GM21723 (cell line): ENCODE data around the gene SFXN3.

ENCODE experiments used
- ATAC-seq: cut with Tn5 transposase; IDR thresholded peaks from one replicate; pipeline ENCODE4 v1.9.1; 2021; ENCODE audit warnings: mild to moderate bottlenecking, moderate library complexity; ENCODE audit not compliant: unreplicated experiment

The SFXN3 gene

DNA sequence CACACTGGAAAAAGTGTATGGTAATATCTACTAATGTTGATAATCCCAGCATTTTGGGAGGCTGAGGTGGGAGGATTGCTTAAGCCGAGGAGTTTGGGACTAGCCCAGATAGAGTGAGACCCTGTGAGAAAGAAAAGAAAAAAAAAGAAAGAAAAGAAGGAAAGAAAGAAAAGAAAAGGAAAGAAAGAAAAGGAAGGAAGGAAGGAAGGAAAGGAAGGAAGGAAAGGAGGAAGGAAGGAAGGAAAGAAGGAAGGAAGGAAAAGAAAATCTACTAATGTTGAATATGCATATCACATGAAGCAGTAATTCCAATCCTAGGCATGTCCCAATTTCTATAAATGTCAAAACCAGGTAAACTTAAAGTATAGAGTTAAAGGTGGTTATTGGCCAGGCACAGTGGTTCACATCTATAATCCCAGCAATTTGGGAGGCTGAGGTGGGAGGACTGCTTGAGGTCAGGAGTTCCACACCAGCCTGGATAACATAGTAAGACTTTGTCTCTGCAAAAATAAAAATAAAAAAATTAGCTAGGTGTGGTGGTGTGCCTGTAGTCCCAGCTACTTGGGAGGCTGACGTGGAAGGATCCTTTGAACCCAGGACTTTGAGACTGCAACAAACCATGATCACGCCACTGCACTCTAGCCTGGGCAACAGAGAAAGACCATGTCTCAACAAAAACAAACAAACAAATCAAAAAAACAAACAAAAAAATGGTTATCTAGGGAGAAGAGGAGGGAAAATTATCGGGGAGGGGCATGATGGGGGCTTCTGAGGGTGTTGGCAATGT, 25.5 kb downstream of the SFXN3 start:
- ATAC-seq = no peak

- ATAC-seq = peak; percentile 47
Observed at GRCh38 chr10:101060036-101060950, 29.3 kb downstream of the SFXN3 start.

- ATAC-seq = peak; percentile 50
Observed at GRCh38 chr10:101060951-101061623, 30.1 kb downstream of the SFXN3 start.

DNA sequence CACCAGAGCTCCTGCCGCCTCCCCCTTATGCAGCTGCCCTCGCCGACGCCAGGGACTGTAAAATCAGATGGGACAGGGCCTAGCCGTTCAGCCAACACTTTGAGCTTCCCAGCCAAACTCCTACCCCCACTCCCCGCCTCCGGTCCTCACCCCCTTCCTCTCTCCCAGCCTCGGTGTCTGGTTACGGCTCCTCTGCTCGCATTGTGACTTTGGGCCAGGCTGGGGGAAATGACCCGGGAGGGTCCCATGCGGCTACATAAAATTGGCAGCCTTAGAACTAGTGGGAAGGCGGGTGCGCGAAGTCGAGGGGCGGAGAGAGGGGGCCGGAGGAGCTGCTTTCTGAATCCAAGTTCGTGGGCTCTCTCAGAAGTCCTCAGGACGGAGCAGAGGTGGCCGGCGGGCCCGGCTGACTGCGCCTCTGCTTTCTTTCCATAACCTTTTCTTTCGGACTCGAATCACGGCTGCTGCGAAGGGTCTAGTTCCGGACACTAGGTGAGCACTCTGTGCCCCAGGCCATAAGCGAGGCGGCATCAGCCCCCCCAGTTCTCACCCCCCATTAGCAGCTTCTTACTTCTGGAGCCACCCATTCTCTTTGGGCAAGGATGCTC, 30.7 kb downstream of the SFXN3 start, which contains the start of gene KAZALD1:
KAZALD1 (plus strand) TSS at position 366 of the 608 bp plus-strand sequence. CDS start 604 bp downstream, outside the sequence.
- ATAC-seq = no peak

DNA sequence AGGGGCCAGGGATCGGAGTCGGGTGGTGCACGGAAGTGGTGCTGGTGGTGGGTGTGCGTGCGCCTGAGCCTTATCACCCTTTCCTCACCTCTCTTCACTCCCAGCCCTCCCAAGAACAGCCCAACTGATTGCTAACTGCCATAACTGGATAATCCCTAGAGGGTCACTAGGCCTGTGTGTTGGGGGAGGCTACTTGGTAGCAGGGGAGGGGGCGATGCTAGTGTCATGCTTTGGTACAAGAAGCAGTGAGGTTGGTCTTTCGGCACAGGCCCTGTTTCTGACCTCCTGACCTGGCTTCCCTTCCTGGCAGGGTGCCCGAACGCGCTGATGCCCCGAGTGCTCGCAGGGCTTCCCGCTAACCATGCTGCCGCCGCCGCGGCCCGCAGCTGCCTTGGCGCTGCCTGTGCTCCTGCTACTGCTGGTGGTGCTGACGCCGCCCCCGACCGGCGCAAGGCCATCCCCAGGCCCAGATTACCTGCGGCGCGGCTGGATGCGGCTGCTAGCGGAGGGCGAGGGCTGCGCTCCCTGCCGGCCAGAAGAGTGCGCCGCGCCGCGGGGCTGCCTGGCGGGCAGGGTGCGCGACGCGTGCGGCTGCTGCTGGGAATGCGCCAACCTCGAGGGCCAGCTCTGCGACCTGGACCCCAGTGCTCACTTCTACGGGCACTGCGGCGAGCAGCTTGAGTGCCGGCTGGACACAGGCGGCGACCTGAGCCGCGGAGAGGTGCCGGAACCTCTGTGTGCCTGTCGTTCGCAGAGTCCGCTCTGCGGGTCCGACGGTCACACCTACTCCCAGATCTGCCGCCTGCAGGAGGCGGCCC, 31.4 kb downstream of the SFXN3 start:
- peak; percentile 33 for ATAC-seq

DNA sequence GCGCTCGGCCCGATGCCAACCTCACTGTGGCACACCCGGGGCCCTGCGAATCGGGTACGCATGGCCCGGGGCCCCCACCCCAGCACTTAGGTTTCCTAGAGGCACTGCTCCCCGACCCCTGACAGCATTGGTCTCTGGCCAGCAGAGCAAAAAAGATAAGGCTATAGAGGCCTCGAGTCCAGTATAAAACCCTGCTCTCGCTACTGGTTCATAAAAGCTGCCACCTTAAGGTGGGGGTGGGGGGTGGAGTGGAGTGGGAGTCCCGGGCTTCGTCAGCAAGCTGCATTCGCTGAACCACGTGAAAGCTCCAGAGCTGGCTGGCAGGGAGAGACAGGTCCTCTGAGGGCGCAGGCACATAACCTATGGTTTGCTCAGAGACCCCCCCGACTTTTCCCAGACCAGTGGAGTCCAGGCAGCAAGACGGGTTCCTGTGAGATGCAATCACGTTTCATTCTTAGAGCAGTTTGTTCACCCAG, 32.1 kb downstream of the SFXN3 start:
- no peak for ATAC-seq

DNA sequence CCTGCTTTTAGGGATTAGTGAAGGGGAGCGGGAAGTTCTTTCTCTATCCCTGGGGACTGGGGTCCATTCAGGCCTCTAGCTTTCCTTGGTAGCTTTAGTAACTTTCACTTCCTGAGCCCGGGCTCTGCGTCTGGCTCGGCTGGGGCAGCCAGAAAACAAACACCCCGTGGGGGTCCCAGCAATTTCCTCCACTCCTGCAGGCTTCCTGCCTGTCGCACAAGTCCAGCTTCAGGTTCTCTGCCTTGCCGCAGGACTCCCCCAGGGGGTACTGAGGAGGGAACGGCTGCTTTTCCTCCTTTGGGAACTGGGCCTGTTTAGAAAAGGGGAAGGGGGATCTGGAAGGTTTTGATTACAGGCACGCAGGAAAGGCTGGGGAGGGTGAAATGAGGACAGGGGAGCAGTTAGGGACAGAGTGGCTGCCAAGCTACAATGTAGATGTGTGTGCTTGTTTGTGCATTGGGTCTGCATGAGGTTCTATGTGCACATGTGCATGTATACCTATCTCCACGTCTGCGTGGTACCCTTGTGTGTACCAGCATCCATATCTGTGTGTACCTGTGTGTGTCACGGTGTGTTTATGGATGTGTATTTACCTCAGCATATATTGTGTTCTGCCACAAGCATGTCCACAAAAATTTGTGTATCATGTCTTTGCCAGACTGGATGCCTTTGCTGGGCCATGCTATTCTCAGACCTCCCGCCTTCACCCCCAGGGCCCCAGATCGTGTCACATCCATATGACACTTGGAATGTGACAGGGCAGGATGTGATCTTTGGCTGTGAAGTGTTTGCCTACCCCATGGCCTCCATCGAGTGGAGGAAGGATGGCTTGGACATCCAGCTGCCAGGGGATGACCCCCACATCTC, 32.7 kb downstream of the SFXN3 start:
- no peak for ATAC-seq

GRCh38 chr10:101064415-101065030, 33.5 kb downstream of the SFXN3 start:
- ATAC-seq = no peak

DNA sequence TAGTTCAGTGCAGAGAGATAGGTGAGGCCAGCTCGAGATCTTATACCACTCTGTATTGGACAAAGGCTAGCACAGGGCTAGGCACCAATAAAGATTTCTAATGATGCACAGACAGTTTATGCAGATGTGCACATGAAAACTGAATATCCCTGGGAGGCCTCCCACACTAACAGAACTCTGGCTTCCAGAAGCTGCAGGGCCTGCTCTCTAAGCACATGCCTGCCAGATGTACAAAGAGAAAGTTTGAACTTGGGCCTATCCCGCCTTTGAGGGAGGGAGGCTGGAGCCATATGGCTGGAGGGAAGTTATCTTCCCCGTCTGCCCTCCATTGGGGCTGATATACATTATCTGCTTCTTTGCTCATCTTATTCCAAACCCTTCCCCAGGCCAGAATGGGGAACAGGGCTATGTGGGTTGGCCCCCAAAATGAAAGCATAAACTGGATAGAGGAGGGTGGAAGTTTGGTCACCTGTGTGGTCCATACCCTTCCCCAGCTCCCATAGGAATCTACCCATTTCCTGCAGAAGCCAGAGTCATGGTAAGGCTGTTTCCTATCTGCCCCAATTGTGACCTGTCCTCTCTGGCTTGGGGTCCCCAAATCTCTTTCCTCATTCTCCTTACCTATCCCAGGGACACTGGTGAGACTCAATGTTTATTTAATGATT, 34.6 kb downstream of the SFXN3 start:
- no peak for ATAC-seq

DNA sequence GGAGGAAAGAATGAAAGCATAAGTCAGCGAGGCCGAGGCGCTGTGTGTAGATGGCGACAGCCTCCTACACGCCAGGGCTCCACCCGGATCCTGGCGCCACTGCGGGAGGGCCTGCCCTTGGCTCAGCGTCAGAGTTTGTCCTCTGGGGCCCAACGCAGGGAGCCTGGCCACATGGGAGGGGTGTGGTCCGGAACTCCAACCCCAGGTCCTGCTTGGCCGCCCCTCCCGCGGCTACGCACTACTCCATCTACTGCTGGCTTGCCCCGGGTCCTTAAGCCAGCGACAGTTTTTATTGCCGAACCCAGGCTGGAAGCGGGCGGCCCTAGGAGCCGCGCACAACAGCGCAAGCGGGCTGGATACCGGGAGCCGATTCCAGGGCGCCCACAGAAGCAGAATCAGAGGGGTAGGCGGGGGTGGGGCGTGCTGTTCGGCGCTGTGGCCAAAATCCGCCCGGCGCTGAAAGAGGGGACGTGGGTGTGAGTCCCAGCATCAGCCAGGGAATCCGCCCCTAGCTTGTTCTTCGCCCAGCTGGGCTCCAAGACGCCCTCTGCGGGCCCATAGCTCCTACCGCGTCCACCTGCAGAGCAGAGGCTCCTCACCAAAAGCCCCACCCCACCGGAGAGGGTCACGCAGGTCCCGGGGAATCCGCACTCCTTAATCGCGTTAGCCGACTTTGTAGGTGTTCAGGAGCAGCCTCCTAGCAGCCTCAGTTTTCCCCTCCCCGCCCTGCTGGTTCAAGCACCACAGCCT, 35.3 kb downstream of the SFXN3 start:
- ATAC-seq = peak; percentile 34

- no peak for ATAC-seq
Observed at GRCh38 chr10:101066896-101067355, 35.9 kb downstream of the SFXN3 start.

DNA sequence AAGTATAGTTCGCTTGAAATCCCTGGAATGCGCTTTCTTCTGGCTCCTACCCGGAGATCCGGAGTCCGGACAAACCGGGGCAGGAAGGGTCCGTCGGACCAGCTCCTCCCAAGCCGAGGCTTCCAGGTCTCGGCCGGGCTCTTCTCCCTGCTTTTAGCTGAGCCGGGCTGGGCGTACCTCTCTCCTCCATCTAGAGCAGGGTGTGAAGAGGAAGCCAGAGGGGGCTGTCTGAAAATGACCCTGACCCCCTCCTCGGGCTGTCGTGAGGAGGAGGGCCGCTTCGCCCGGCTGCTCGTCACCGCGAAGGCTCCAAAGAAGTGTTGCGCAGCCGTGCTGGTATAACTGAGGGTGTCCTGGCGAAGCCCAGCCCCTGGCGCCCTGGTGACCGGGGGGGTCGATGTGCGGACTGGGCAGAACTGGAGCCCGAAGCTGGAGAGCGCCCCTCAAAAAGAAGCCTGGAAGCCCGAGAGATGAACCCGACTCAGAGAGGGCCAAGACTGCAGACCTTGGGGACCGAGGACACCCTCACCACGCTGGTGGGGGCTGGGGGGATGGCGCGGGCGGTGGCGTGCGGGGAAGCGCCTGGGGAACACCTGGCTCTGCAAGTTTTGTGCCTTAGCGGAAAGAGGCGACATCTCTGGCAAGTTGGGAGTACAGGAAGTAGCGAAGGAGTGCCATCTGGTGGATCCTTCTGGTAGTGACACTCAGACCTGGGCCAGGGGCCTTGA, 36.5 kb downstream of the SFXN3 start:
- peak; percentile 63 for ATAC-seq

DNA sequence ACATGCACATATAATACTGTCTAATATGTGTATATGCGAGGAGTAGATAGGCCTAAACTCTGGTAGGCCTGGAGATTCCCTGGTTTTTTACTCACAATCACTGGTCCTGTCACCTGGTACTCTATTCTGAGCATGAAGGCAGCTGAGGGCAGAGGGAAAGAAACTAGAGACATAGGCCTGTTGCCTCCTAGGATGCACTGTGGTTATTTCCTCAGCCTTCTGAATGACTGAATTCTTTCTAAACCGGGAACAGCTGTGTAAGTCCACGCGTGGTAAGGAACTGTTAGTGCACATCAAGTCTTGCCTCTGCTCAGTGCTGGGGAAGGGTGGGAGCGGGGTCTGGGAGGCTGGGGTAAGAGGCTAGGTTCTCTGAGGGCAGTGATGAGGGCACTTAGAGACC, 38.4 kb downstream of the SFXN3 start:
- no peak for ATAC-seq

GRCh38 chr10:101070098-101070497, 39.1 kb downstream of the SFXN3 start:
- no peak for ATAC-seq

DNA sequence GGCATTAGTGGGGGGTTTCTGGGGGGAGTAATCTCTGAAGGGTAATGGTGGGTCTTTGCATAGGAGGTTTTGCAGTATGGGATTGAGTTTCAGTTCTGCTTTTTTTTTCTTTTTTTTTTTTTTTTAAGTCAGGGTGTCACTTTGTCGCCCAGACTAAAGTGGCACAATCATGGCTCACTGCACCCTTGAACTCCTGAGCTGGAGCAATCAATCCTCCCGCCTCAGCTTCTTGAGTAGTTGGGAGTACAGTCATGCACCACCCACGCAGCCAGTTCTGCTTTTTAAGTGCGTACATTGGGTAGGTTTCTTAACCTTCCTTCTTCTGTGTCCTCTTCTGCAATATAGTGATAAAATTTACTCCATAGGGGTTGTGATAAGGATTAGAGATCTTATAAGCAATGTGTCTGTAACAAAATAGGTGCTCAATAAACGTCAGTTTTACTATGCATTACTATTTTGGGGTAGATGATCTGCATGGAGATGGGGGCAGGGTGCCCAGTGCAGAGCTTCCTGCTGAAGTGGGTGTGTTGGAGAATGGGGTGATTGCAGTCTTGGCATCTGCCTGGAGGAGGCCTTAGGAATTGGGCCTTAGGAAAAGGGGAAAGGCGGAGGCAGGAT, 40.3 kb downstream of the SFXN3 start:
- ATAC-seq = no peak

DNA sequence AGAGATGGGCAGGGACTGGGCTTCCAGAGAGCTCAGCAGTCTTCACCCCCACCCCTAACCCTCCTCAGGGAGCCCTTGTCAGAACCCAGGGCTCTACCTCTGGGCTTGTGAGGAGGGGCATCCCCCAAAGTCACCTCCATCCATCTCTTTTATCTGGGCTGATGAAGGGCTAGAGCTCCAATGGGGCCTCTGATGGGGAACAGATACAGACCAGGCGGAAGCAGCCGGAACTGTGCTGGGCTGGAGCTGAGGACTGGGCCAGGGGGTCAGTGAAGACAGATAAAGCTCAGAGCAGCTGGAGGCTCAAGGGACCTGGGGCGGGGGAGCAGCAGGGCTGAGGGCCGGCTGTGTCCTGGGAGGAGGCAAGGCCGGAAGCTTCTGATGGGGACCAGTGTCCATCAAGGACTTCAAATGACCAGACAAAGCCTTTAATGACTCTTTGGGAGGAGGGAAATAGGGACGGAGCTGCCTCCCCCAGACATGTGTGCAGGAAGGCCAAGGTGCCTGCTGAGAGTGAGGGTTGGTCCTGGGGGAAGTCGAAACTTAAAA, 40.9 kb downstream of the SFXN3 start:
- no peak for ATAC-seq
